ENCODE data around the gene SASS6.

Gene SASS6, protein sequence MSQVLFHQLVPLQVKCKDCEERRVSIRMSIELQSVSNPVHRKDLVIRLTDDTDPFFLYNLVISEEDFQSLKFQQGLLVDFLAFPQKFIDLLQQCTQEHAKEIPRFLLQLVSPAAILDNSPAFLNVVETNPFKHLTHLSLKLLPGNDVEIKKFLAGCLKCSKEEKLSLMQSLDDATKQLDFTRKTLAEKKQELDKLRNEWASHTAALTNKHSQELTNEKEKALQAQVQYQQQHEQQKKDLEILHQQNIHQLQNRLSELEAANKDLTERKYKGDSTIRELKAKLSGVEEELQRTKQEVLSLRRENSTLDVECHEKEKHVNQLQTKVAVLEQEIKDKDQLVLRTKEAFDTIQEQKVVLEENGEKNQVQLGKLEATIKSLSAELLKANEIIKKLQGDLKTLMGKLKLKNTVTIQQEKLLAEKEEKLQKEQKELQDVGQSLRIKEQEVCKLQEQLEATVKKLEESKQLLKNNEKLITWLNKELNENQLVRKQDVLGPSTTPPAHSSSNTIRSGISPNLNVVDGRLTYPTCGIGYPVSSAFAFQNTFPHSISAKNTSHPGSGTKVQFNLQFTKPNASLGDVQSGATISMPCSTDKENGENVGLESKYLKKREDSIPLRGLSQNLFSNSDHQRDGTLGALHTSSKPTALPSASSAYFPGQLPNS

DNA sequence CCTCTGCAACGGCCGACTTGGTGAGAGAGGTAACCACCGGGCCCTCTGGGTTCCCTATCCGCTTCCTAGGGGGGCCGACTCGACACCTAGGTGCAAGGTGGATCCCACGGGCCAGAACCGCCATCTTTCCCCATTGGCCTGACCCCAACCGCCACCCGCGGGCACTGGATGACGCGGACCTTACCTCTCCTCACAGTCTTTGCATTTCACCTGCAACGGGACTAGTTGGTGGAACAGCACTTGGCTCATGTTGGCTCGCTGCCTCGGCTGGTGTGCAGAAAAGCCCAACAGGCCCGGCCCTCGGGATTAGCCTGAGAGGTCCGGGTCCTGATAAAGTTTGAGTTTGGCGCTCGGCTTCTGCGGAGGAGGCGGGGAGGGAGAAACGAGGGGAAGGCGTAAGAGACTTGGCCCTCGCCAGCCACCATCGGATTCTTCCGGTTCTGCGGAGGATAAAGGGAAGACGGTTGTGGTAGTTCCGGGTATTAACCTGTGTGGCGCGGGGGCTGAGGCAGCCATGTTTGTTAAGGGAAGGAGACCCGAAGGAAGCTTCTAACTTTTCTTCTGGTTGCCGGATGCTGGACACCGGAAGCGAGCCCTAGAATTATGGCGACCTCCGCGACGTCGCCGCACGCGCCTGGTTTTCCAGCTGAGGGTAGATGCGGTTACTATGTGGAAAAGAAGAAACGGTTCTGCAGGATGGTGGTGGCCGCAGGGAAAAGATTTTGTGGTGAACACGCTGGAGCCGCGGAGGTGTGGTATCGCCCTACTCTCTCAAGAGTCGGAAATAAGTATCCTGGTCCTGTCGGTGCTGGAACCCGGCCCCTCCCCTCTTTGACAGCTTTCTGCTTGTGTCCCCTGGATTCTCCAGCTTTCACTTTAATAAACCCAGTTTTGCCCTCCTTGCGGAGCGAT, at the start of gene SASS6, which contains the start of gene TRMT13:
Gene SASS6, minus strand, starts transcription at position 365 of the 912 bp plus-strand sequence. Its CDS starts 116 bp downstream, at position 249.
Gene TRMT13, plus strand, starts transcription at position 598 of the 912 bp plus-strand sequence. Its CDS starts 6 bp downstream, at position 604.
- peak; percentile 96 for DNase-seq (ENCODE audit: low read depth)

DNA sequence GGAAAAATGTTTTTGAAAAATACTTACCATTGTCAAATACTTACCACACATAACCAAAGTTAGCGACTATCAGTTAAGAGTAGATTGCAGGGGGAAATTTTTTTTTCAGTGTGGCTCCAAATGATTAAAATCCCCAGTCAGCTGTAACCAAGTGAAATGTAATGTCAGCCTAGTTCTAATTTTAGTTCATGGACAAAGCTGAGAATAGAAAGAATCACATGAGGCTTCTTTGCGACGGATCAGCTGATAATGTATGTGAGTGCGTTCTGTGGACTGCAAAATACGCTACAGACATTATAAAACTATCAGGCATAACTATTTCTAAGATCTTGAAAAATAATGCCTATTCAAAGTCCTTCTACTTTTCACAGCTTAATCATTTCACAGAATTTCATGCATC, 45.4 kb upstream of the SASS6 start, which contains the start of gene LRRC39:
Gene LRRC39, minus strand, starts transcription at position 166 of the 400 bp plus-strand sequence. CDS start 9,740 bp downstream, outside the sequence.
- no peak for DNase-seq (ENCODE audit: low read depth)

DNA sequence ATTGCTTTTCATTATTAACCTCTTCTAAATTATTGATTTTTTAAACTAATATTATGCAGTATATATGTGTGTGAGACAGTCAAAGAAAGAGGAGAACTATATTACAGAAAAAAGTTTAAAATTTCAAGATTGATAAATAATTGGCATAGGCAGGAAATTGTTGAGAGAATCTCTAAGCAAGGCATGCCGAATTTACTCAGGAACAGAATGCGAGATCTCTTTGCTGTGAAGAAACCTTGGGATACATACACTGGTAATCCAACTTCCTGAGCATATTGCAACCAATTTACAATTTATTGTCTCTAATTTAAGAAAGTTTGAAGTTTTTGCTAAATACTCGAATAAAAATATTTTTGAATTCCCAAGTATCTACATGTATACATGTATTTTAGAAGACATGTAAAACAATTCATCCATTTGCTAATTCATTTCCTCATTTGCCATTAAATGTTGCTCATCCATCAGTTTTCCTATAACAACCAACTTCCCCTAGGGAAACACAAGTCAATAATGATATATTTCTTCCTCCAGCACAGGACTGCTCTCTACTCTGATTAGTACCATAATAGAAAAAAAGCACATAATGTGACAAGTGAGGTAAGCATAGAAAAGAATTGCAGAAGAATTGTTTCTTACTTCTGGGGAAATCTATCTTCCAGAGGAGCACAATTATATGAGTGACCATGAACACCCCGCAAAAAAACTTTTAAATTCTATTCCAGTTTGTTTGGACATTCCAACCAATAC, 44.7 kb upstream of the SASS6 start:
- DNase-seq (ENCODE audit: low read depth), result no peak

DNA sequence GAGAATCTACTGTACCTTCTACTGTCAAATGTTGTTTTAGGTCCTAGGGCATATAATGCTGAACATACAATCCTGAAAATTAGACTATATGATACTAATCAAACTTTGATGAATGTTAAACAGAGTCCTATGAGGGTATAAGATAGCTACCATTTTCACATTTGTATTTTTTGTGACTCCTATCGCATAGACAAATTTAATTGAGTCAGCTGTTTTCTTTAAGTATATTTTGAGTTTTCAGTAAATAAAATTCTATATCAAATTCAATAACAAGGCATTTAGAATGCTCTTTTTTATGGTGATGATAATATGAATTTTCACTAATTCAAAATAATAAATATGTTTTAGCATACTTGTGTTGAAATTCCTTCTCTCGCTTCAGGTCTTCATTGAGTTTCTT, 35.3 kb upstream of the SASS6 start:
- no peak for DNase-seq (ENCODE audit: low read depth)

DNA sequence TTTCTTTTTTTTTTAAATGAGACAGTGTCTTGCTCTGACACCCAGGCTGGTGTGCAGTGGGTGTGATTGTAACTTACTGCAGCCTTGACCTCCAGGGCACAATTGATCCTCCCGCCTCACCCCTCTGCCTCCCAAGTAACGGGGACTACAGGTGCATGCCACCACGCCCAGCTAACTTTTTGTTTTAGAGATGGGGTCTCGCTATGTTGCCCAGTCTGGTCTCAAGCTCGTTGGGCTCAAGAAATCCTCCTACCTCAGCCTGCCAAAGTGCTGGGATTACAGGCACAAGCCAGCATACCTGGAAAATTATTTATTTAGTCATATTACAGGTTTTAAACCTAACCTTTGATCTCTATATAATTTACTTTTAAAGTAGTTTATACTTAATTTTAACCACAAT, 32.0 kb upstream of the SASS6 start:
- no peak for DNase-seq (ENCODE audit: low read depth)

DNA sequence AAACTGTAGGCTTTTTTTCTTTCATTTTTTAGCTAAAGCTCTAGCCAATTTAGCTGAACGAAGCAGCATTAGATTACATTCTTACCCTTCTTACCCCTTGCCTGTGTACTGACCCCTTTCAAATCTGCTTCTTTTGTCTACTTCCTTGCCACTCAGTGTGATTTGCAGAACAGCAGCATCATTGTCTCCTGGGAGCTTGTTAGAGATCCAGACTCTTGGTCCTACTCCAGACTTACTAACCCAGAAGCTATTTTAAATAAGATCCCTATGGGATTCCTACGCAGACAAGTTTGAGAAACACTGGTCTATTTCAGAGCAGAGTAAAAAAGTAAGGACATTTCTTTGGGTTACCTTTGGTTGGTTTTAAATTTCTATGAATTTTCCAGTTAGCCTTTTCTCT, 31.5 kb upstream of the SASS6 start:
- DNase-seq (ENCODE audit: low read depth), result no peak

DNA sequence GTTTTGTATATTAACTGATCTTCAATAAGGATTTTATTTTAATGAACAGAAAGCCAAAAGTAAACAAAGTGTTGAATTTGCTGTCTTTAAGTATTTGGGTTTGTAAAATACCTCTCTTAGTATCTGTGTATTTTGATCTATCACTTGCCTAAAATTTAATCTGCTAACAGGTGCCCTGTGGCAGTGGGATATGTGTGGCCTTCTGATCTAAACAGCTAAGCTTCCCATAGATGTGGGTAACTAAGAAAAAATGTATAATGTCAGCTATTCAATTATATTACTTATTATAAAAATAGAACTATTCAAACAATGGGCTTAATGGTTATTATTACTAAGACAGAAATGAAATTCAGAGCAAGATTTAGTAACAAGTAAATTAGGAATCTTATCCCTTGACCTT, 30.2 kb upstream of the SASS6 start:
- no peak for DNase-seq (ENCODE audit: low read depth)

DNA sequence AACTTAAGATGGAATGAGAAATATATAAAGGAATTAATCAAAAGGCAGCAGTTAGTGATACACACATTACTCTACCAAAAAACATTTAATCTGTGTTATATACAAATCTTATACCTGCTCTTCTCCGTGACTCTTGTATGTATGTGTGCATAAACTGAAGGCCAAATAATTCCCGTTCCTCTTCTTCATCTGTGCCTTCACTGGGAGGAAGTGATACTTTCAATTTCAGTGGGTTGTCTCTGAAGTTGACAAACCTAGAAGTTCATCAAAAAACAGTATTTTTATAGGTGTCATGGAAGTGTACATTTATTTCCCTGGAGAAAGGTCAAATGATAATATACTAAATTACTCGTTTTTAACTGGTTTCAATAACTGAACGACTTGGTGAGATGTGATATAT, 19.5 kb upstream of the SASS6 start:
- no peak for DNase-seq (ENCODE audit: low read depth)

DNA sequence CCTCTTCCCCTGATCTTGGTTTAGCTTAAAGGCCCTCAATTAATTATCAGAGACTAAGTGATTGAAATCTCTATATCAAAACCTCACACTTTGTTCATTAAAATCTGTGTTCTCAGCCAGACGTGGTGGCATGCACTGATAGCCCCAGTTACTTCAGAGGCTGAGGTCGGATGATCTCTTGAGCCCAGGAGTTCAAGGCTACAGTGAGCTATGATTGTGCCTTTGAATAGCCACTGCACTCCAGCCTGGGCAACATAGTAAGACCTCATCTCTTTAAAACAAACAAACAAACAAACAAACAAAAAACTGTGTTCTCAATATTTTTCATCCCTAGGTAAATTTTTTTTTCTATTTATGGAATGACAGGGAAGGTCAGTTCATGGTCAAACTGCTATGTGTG, 18.9 kb upstream of the SASS6 start:
- no peak for DNase-seq (ENCODE audit: low read depth)

DNA sequence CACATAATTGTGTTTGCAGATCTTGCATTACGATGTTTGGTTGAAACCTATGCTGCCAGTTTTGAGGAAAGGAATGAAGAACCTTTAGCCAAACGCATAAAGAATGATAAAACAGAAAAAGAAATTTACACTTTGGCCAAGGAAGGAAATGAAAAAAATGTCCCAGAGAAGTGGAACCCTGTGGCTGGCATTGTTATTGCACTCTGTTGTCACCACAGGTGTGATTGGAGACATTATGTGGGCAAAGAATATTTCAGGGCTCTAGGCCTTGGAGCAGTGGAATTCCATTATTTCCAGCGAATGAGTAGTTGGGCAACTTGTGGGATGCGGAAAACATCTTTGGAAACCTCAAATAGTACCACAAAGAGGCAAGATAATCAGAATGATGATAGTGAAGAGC, 15.1 kb upstream of the SASS6 start:
- no peak for DNase-seq (ENCODE audit: low read depth)

DNA sequence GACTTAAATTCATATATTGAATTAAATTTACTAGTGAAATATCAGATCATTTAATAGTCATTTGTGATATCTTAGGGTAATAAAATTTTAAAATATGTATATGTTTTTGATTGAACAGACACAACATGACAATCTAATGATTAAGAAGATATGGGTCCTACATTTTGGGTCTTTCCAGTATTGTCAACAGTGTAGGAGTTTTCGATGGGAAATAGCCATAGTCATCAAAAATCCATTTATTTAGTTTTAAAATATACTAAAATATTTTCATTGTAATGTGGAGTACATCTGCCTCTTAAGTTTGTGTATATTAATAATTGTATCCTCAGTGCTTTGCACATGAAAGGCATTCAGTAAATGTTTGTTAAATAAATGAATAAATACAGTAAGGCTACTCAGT, 14.2 kb upstream of the SASS6 start:
- no peak for DNase-seq (ENCODE audit: low read depth)

DNA sequence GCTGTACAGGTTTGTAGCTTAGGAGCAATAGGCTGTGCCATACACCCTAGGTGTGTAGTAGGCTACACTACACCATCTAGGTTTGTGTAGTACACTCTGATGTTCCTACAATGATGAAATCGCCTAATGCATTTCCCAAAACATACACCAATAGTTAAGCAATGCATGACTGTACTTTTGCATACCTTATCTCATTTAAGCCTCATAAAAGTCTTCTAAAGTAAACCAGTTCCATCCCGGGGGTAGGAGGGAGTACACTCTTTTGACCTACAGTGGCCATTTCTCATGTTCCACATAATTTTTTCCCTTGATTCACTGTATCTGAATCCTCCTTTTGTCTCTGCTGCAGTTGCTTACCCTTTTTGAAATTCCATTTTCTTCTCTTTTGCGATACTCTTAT, 12.4 kb upstream of the SASS6 start:
- no peak for DNase-seq (ENCODE audit: low read depth)

DNA sequence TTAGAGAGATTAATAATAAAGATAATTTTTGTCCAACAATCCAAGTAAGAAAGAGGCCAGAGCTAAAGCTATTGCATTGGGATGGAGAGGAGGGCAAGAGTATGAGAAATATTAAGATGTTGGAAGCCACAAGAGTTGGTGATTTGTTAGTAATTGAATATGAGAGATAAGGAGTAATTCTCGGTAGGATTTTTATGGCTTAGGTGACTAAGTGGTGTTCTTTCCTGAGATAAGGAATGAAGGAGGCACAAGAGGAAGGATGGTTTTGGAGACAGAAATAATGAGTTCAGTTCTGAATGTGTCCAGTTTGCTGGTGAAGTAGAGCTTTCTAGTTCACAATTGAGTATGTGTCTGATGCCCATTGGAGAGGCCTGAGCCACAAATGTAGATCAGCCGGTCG, 9.6 kb upstream of the SASS6 start:
- no peak for DNase-seq (ENCODE audit: low read depth)

DNA sequence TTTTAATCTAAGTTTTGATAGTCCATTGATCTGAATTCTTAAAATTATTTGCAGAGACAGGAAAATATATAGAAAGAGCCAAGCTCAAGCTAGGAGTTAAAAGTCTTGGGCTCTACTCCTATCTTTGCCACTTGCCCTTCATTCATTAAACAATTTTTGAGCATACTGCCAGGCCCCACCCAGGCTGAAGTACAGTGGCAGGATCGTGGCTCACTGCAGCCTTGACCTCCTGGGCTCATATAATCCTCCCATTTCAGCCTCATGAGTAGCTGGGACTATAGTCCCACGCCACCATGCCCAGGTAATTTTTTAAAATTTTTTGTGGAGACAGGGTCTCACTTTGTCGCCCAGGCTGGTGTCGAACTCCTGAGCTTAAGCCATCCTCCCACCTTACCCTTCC, 8.5 kb upstream of the SASS6 start:
- no peak for DNase-seq (ENCODE audit: low read depth)

DNA sequence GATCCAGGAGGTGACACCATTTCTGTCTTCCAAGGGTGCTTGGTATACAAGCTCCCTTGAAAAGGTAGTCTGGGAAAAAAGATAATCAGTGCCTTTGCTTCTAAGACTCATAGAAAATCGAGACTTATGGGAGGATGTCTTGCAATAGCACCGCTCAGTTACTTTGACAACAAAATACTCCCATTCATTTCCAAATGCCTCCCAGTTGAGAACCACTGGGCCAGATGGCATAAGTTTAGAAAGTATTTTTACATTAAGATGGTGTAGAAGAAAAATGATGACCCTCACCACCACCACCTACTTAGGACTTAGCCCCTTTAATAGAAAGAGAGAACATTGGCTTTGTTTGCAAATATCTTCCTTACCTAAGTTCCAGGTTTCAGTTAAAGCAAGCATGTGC, 4.9 kb upstream of the SASS6 start:
- DNase-seq (ENCODE audit: low read depth), result no peak

DNA sequence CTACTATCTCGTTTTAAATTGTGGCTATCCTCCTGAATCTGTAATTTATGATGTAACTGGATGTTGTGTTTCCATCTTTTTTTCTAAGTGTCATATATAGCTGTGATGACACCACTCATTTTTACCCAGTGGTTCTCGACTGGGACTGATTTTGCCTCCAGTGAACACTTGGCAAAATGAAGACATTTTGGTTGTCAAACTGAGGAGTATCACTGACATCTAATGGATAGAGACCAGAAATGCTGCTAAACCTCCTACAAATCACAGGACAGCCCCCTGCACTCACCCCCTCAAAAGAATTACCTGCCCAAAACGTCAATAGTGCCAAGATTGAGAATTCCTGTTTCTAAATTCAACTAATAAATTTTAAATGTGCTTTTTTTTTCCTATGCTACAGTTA, 2.1 kb upstream of the SASS6 start:
- no peak for DNase-seq (ENCODE audit: low read depth)

DNA sequence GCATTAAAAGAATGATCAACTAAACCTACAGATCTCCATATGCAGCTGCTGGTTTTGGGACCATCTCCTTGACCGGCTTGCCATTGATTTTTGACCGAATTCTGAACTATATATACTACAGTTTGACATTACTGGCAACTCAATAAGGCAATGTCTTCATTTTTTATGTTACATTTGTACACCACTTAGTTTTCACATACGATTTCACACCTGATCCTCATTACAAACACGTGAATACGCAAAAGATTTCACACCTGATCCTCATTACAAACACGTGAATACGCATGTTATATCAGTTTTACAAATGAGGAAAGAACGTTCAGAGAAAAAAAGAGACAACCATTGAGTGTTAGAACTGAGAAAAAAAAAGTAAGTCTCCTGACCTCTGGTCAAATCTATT, 1.1 kb downstream of the SASS6 start:
- no peak for DNase-seq (ENCODE audit: low read depth)

DNA sequence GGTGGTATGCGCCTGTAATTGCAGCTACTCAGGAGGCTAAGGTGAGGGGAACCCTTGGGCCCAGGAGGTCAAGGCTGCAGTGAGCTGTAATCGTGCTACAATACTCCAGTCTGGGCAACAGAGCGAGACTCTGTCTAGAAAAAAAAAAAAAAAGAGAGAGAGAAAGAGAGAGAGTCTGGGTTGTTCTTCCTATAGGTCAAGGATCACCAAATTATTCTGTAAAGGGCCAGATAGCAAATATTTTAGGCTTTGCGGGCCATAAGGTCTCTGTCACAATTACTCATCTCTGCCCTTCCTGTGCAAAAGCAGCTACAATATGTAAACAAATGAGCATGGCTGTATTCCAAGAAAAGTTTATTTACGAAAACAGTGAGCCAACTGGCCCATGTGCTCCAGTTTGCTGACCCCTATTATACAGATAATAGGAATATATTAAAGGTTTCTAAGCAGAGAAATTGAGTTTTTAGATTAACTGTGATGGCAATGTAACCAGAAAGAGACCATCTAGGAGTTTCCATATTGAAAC, 2.1 kb downstream of the SASS6 start:
- no peak for DNase-seq (ENCODE audit: low read depth)

DNA sequence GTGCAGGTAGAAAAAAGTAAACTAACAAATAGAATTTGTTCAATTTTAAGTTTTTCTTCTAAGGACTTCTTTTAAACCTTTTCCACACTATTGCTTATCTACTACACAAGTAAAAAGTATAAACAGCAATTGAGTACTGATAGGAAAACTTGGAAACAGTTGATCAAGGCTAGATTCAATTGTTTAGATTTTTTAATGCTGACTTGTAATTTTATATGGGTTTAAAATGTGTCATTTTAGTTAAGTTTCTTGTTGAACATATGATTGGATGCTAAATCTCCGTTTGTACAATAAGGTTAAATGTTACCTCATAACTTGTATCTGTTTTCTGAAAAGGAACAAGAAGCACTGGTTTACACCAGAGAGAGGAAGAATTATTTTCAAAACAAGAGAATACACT, 5.5 kb downstream of the SASS6 start:
- no peak for DNase-seq (ENCODE audit: low read depth)

DNA sequence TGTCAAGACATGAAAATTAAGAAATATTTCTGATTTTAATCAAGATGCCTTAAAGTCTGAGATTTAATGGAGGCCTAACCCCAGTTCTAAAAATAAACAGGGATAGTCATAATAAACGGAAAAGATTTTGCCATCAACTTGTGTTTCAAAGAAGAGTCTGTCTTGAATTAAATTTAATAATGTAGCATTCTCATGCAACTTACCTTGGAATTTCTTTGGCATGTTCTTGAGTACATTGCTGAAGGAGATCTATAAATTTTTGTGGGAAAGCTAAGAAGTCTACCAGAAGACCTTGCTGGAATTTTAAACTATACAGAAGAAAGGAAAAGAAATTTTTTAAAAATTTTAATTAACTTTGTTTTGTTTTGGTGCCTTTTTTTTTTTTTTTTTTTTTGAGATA, 10.6 kb downstream of the SASS6 start:
- peak; percentile 31 for DNase-seq (ENCODE audit: low read depth)

DNA sequence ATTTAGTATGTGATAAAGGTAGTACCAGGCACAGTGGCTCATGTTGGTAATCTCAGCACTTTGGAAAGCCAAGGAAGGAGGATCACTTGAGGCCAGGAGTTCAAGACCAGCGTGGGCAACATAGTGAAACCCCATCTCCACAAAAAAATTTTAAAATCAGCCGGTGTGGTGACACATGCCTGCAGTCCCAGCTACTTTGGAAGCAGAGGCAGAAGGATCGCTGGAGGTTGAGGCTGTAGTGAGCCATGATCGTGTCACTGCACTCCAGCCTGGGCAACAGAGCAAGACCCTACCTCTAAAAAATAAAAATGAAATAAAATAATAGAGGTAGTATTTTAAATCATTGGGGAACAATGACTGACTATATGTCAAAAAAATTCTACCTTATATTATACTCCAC, 17.2 kb downstream of the SASS6 start:
- DNase-seq (ENCODE audit: low read depth), result no peak

All from GM04504 (cell line).